GM23338 (cell line): ENCODE data around the gene DNAH6. TPM values are rescaled to one million over a fixed set of nuclear protein-coding genes. Genes with fewer than 3 reads are reported as not detected.

ENCODE experiments used
- ATAC-seq: fragments of 200-7000 bp; cut with Tn5 transposase; 3 replicates; pipeline ENCODE4 v1.9.1; 2020
- DNase-seq: peaks from one replicate; pipeline ENCODE4 v3.0.0-alpha.2; 2015; ENCODE audit warnings: low spot score
- H2AFZ ChIP-seq: fragments of 200-600 bp; sonication (generic); 2 replicates; pipeline ENCODE4 v1.8.0; 2016; ENCODE audit warnings: antibody characterized with exemption, mild to moderate bottlenecking, moderate library complexity
- H3F3A ChIP-seq: fragments of 200-600 bp; sonication (generic); replicated peaks from 2 replicates; pipeline ENCODE4 v1.8.0; 2017; ENCODE audit warnings: antibody characterized with exemption, mixed run types, low read depth
- H3K27ac ChIP-seq: fragments of 200-600 bp; sonication (generic); 2 replicates; pipeline ENCODE4 v1.6.1; 2016; ENCODE audit warnings: low read depth
- H3K27me3 ChIP-seq: fragments of 200-600 bp; sonication (generic); 2 replicates; pipeline ENCODE4 v1.8.0; 2016; ENCODE audit warnings: mild to moderate bottlenecking, mixed run types, moderate library complexity; ENCODE audit not compliant: insufficient read depth
- H3K36me3 ChIP-seq: fragments of 200-600 bp; sonication (generic); 2 replicates; pipeline ENCODE4 v1.8.0; 2016; ENCODE audit warnings: mild to moderate bottlenecking; ENCODE audit not compliant: insufficient read depth
- H3K4me1 ChIP-seq: fragments of 200-600 bp; sonication (generic); 2 replicates; pipeline ENCODE4 v1.8.0; 2016; ENCODE audit warnings: mild to moderate bottlenecking, moderate library complexity; ENCODE audit not compliant: insufficient read depth
- H3K4me2 ChIP-seq: fragments of 200-600 bp; sonication (generic); 2 replicates; pipeline ENCODE4 v1.7.1; 2017; ENCODE audit warnings: mixed run types
- H3K4me3 ChIP-seq: fragments of 200-600 bp; sonication (generic); 2 replicates; pipeline ENCODE4 v1.6.1; 2016; ENCODE audit warnings: mixed run types
- H3K79me2 ChIP-seq: fragments of 200-600 bp; sonication (generic); replicated peaks from 2 replicates; pipeline ENCODE4 v1.8.0; 2017; ENCODE audit warnings: mild to moderate bottlenecking; ENCODE audit not compliant: insufficient read depth
- H3K9me2 ChIP-seq: fragments of 200-600 bp; sonication (generic); 2 replicates; pipeline ENCODE4 v1.8.0; 2017; ENCODE audit not compliant: insufficient read depth
- H4K20me1 ChIP-seq: fragments of 200-600 bp; sonication (generic); replicated peaks from 2 replicates; pipeline ENCODE4 v1.8.0; 2017; ENCODE audit warnings: mild to moderate bottlenecking; ENCODE audit not compliant: insufficient read depth
- H3K27ac Mint-ChIP-seq: 2 replicates; pipeline ENCODE4 v1.8.0; 2020; ENCODE audit warnings: inconsistent platforms, mild to moderate bottlenecking, moderate library complexity, mixed read lengths
- H3K27me3 Mint-ChIP-seq: 3 replicates; pipeline ENCODE4 v1.8.0; 2022; ENCODE audit warnings: low read depth, mild to moderate bottlenecking, moderate library complexity, mixed read lengths, inconsistent platforms; ENCODE audit not compliant: insufficient read depth, poor library complexity
- H3K36me3 Mint-ChIP-seq: 3 replicates; pipeline ENCODE4 v1.8.0; 2021; ENCODE audit warnings: low read depth, mild to moderate bottlenecking, inconsistent platforms, moderate library complexity, mixed read lengths
- H3K4me1 Mint-ChIP-seq: 3 replicates; pipeline ENCODE4 v1.8.0; 2020; ENCODE audit warnings: mild to moderate bottlenecking, inconsistent platforms, mixed read lengths
- H3K4me3 Mint-ChIP-seq: 3 replicates; pipeline ENCODE4 v1.8.0; 2021; ENCODE audit warnings: moderate library complexity, mild to moderate bottlenecking, inconsistent platforms, mixed read lengths
- H3K9me3 Mint-ChIP-seq: 3 replicates; pipeline ENCODE4 v1.8.0; 2020; ENCODE audit warnings: moderate library complexity, mild to moderate bottlenecking, inconsistent platforms, mixed read lengths
- CREB1 ChIP-seq: fragments of 250-450 bp; sonication (Bioruptor Pico); IDR thresholded peaks from 2 replicates; pipeline ENCODE4 v1.5.0; 2020; ENCODE audit warnings: low read depth, mild to moderate bottlenecking, moderate library complexity
- ETS1 ChIP-seq: IDR thresholded peaks from 2 replicates; pipeline ENCODE4 v1.6.1; 2016; ENCODE audit warnings: antibody characterized with exemption
- EZH2 ChIP-seq: fragments of 200-600 bp; sonication (generic); IDR thresholded peaks from one replicate; pipeline ENCODE4 v1.8.0; 2017; ENCODE audit warnings: antibody characterized with exemption, mild to moderate bottlenecking, low read depth; ENCODE audit not compliant: unreplicated experiment
- EZH2phosphoT487 ChIP-seq: fragments of 200-600 bp; sonication (generic); IDR thresholded peaks from one replicate; pipeline ENCODE4 v1.8.1; 2018; ENCODE audit warnings: antibody characterized with exemption; ENCODE audit not compliant: unreplicated experiment
- JUNB ChIP-seq: IDR thresholded peaks from one replicate; pipeline ENCODE4 v1.6.1; 2016; ENCODE audit warnings: antibody characterized with exemption; ENCODE audit not compliant: unreplicated experiment
- NANOG ChIP-seq: IDR thresholded peaks from 2 replicates; pipeline ENCODE4 v1.6.1; 2016; ENCODE audit warnings: antibody characterized with exemption, borderline replicate concordance
- POLR2AphosphoS5 ChIP-seq: IDR thresholded peaks from 2 replicates; pipeline ENCODE4 v1.6.1; 2016; ENCODE audit warnings: antibody characterized with exemption, low read depth
- REST ChIP-seq: IDR thresholded peaks from one replicate; pipeline ENCODE4 v1.6.1; 2018; ENCODE audit warnings: antibody characterized with exemption; ENCODE audit not compliant: unreplicated experiment
- STAT1 ChIP-seq: IDR thresholded peaks from one replicate; pipeline ENCODE4 v1.6.1; 2016; ENCODE audit warnings: antibody characterized with exemption; ENCODE audit not compliant: unreplicated experiment
- ZNF114 ChIP-seq: fragments of 250-450 bp; sonication (Bioruptor Pico); IDR thresholded peaks from 2 replicates; pipeline ENCODE4 v1.5.0; 2020; ENCODE audit warnings: mild to moderate bottlenecking, moderate library complexity
- ZNF331 ChIP-seq: fragments of 250-450 bp; sonication (Bioruptor Pico); IDR thresholded peaks from 2 replicates; pipeline ENCODE4 v1.5.0; 2020; ENCODE audit warnings: low read depth, mild to moderate bottlenecking, moderate library complexity
- polyA plus RNA-seq: library from polyadenylated mRNA; unstranded; fragments of >200 nt; fragmentation: Nextera tagmentation; extraction: Ambion mirVana; gene quantifications from 2 replicates; pipeline ENCODE4 v1.2.1, GENCODE V29; 2016
- total RNA-seq: library from RNA; depleted of rRNA; stranded (reverse); fragments of >200 nt; shearing (Covaris generic); gene quantifications from 2 replicates; pipeline ENCODE4 v1.2.3, GENCODE V29; 2014
- TF ChIP-seq, protein P1 (sequence below), 2 experiments: fragments of 200-600 bp in 1 of 2; sonication (generic) in 1 of 2; conservative IDR thresholded peaks; 2 replicates each; pipeline versions ENCODE4 v1.5.1 to v1.6.1; 2016 to 2017; ENCODE audit warnings: antibody characterized with exemption in 2 of 2, low read depth in 2 of 2, mild to moderate bottlenecking in 2 of 2, moderate library complexity in 1 of 2
- TF ChIP-seq, protein P2 (sequence below): fragments of 250-450 bp; sonication (Bioruptor Pico); IDR thresholded peaks from 2 replicates; pipeline ENCODE4 v1.5.0; 2020; ENCODE audit warnings: mild to moderate bottlenecking, moderate library complexity

Gene DNAH6
- total and polyA plus RNA-seq, 2 experiments from 2014 or later: 0.27 to 0.31 TPM

GRCh38 chr2:84548303-84548702 lies 32.0 kb downstream of the DNAH6 start:
- H3F3A ChIP-seq: no peaks in the 10 kb centered on the region
- no peak for TF ChIP-seq REST
- TF ChIP-seq, protein P1, sequence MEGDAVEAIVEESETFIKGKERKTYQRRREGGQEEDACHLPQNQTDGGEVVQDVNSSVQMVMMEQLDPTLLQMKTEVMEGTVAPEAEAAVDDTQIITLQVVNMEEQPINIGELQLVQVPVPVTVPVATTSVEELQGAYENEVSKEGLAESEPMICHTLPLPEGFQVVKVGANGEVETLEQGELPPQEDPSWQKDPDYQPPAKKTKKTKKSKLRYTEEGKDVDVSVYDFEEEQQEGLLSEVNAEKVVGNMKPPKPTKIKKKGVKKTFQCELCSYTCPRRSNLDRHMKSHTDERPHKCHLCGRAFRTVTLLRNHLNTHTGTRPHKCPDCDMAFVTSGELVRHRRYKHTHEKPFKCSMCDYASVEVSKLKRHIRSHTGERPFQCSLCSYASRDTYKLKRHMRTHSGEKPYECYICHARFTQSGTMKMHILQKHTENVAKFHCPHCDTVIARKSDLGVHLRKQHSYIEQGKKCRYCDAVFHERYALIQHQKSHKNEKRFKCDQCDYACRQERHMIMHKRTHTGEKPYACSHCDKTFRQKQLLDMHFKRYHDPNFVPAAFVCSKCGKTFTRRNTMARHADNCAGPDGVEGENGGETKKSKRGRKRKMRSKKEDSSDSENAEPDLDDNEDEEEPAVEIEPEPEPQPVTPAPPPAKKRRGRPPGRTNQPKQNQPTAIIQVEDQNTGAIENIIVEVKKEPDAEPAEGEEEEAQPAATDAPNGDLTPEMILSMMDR (conservative IDR thresholded peaks at IDR 0.05; ENCODE audit: low read depth in 2 of 2): no peak
- TF ChIP-seq ZNF114 (CRISPR knock-in tag): no peak
- TF ChIP-seq ZNF331 (CRISPR knock-in tag): no peak
- TF ChIP-seq ETS1: no peak
- TF ChIP-seq, protein P2, sequence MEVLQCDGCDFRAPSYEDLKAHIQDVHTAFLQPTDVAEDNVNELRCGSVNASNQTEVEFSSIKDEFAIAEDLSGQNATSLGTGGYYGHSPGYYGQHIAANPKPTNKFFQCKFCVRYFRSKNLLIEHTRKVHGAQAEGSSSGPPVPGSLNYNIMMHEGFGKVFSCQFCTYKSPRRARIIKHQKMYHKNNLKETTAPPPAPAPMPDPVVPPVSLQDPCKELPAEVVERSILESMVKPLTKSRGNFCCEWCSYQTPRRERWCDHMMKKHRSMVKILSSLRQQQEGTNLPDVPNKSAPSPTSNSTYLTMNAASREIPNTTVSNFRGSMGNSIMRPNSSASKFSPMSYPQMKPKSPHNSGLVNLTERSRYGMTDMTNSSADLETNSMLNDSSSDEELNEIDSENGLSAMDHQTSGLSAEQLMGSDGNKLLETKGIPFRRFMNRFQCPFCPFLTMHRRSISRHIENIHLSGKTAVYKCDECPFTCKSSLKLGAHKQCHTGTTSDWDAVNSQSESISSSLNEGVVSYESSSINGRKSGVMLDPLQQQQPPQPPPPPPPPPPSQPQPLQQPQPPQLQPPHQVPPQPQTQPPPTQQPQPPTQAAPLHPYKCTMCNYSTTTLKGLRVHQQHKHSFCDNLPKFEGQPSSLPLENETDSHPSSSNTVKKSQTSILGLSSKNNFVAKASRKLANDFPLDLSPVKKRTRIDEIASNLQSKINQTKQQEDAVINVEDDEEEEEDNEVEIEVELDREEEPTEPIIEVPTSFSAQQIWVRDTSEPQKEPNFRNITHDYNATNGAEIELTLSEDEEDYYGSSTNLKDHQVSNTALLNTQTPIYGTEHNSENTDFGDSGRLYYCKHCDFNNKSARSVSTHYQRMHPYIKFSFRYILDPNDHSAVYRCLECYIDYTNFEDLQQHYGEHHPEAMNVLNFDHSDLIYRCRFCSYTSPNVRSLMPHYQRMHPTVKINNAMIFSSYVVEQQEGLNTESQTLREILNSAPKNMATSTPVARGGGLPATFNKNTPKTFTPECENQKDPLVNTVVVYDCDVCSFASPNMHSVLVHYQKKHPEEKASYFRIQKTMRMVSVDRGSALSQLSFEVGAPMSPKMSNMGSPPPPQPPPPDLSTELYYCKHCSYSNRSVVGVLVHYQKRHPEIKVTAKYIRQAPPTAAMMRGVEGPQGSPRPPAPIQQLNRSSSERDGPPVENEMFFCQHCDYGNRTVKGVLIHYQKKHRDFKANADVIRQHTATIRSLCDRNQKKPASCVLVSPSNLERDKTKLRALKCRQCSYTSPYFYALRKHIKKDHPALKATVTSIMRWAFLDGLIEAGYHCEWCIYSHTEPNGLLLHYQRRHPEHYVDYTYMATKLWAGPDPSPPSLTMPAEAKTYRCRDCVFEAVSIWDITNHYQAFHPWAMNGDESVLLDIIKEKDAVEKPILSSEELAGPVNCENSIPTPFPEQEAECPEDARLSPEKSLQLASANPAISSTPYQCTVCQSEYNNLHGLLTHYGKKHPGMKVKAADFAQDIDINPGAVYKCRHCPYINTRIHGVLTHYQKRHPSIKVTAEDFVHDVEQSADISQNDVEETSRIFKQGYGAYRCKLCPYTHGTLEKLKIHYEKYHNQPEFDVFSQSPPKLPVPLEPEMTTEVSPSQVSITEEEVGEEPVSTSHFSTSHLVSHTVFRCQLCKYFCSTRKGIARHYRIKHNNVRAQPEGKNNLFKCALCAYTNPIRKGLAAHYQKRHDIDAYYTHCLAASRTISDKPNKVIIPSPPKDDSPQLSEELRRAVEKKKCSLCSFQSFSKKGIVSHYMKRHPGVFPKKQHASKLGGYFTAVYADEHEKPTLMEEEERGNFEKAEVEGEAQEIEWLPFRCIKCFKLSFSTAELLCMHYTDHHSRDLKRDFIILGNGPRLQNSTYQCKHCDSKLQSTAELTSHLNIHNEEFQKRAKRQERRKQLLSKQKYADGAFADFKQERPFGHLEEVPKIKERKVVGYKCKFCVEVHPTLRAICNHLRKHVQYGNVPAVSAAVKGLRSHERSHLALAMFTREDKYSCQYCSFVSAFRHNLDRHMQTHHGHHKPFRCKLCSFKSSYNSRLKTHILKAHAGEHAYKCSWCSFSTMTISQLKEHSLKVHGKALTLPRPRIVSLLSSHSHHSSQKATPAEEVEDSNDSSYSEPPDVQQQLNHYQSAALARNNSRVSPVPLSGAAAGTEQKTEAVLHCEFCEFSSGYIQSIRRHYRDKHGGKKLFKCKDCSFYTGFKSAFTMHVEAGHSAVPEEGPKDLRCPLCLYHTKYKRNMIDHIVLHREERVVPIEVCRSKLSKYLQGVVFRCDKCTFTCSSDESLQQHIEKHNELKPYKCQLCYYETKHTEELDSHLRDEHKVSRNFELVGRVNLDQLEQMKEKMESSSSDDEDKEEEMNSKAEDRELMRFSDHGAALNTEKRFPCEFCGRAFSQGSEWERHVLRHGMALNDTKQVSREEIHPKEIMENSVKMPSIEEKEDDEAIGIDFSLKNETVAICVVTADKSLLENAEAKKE (CRISPR knock-in tag): no peak
- TF ChIP-seq EZH2phosphoT487: no peak
- TF ChIP-seq EZH2: no peak
- TF ChIP-seq POLR2AphosphoS5: no peak
- TF ChIP-seq STAT1: no peak
- no peak for TF ChIP-seq CREB1 (CRISPR knock-in tag)
- no peak for TF ChIP-seq JUNB
- no peak for TF ChIP-seq NANOG
- Mint-ChIP-seq H3K4me3 (no peak overlapping the region), H3K36me3 (no peaks in the 10 kb centered on the region), H3K27ac (no peak overlapping the region), H3K27me3 (no peaks in the 10 kb centered on the region), H3K9me3 (no peaks in the 10 kb centered on the region), H3K4me1 (no peaks in the 10 kb centered on the region)
- no peaks in the 10 kb centered on the region for H3K36me3 ChIP-seq
- H3K4me3 ChIP-seq: no peak overlapping the region
- no peaks in the 10 kb centered on the region for H3K79me2 ChIP-seq
- no peaks in the 10 kb centered on the region for H3K9me2 ChIP-seq
- ATAC-seq (no peak), DNase-seq (no peak)
- no peak overlapping the region for H2AFZ ChIP-seq
- H4K20me1 ChIP-seq: no peaks in the 10 kb centered on the region
- H3K27me3 ChIP-seq: no peaks in the 10 kb centered on the region
- no peak overlapping the region for H3K27ac ChIP-seq
- H3K4me1 ChIP-seq: no peaks in the 10 kb centered on the region
- no peak overlapping the region for H3K4me2 ChIP-seq
